Measurements from ENCODE around the gene MMP27. TPM values are rescaled to one million over a fixed set of nuclear protein-coding genes. Genes with fewer than 3 reads are reported as not detected.
A peak's percentile ranks its signal among the peaks of the same experiment; 100 is the strongest.
"Not testable (repeated sequence)": the region's sequence is repeated elsewhere in the genome, so short reads cannot be mapped to it uniquely, and the experiment has no call there.

MMP27 gene
- not detected for total RNA-seq
- long read RNA-seq, result 0 reads

- intact Hi-C loops (cut with DNase I), result no loop called here
- ATAC-seq (ENCODE audit: poor library complexity) (no peak), DNase-seq (no peak)
These were observed at the start of gene MMP27 for GRCh38 chr11:102705626-102706025. MMP27 (minus strand) TSS chr11:102705769; CDS start chr11:102705714, 55 bp downstream.

GRCh38 chr11:102753267-102753666 is 47.7 kb upstream of the MMP27 start:
- ATAC-seq (ENCODE audit: poor library complexity) (no peak), DNase-seq (no peak)

GRCh38 chr11:102751673-102752072 is 46.1 kb upstream of the MMP27 start:
- ATAC-seq (ENCODE audit: poor library complexity), result no peak
- no peak for DNase-seq
- intact Hi-C loops (cut with DNase I), result no loop called here

More at GRCh38 chr11:102753267-102753666, 47.7 kb upstream of the MMP27 start:
- intact Hi-C loops (cut with DNase I), result no loop called here

GRCh38 chr11:102749101-102749722 is 43.6 kb upstream of the MMP27 start:
- ATAC-seq (ENCODE audit: poor library complexity), result no peak
- DNase-seq, result no peak
- intact Hi-C loops (cut with DNase I), result no loop called here

GRCh38 chr11:102746746-102747578 is 41.4 kb upstream of the MMP27 start:
- intact Hi-C loops (cut with DNase I); DNase-seq; ATAC-seq (ENCODE audit: poor library complexity): not testable (repeated sequence)

- no peak for DNase-seq
- intact Hi-C loops (cut with DNase I), result no loop called here
- ATAC-seq (ENCODE audit: poor library complexity), result no peak
These were observed 29.1 kb upstream of the MMP27 start for GRCh38 chr11:102734650-102735049.

GRCh38 chr11:102733232-102733875 is 27.8 kb upstream of the MMP27 start:
- peak; percentile 62 for DNase-seq
- intact Hi-C loops (cut with DNase I), result no loop called here
- no peak for ATAC-seq (ENCODE audit: poor library complexity)

GRCh38 chr11:102730944-102731343 is 25.4 kb upstream of the MMP27 start:
- ATAC-seq (ENCODE audit: poor library complexity); intact Hi-C loops (cut with DNase I); DNase-seq: not testable (repeated sequence)

GRCh38 chr11:102729849-102730815 is 24.6 kb upstream of the MMP27 start:
- intact Hi-C loops (cut with DNase I), result no loop called here
- ATAC-seq (ENCODE audit: poor library complexity), result no peak
- DNase-seq, result no peak

GRCh38 chr11:102727890-102728289 is 22.3 kb upstream of the MMP27 start:
- ATAC-seq (ENCODE audit: poor library complexity), result no peak
- intact Hi-C loops (cut with DNase I), result no loop called here
- DNase-seq, result no peak

GRCh38 chr11:102724904-102725500 is 19.4 kb upstream of the MMP27 start, which contains the start of gene MMP8:
MMP8 (minus strand) TSS chr11:102724954; CDS start chr11:102724855, 99 bp downstream.
- DNase-seq, result no peak
- intact Hi-C loops (cut with DNase I), result no loop called here
- no peak for ATAC-seq (ENCODE audit: poor library complexity)

GRCh38 chr11:102722821-102723220 is 17.3 kb upstream of the MMP27 start:
- no peak for ATAC-seq (ENCODE audit: poor library complexity)
- intact Hi-C loops (cut with DNase I), result no loop called here
- no peak for DNase-seq

- no peak for DNase-seq
- no peak for ATAC-seq (ENCODE audit: poor library complexity)
- intact Hi-C loops (cut with DNase I), result no loop called here
These were observed 14.2 kb upstream of the MMP27 start for GRCh38 chr11:102719620-102720277.

GRCh38 chr11:102717280-102717679 is 11.7 kb upstream of the MMP27 start:
- DNase-seq, result no peak
- ATAC-seq (ENCODE audit: poor library complexity), result no peak
- intact Hi-C loops (cut with DNase I), result no loop called here

GRCh38 chr11:102716527-102716926 is 11.0 kb upstream of the MMP27 start:
- no peak for DNase-seq
- no peak for ATAC-seq (ENCODE audit: poor library complexity)
- intact Hi-C loops (cut with DNase I), result no loop called here

- no peak for ATAC-seq (ENCODE audit: poor library complexity)
- intact Hi-C loops (cut with DNase I), result no loop called here
These were observed 6.6 kb upstream of the MMP27 start for GRCh38 chr11:102712137-102712536.

GRCh38 chr11:102709201-102709945 is 3.8 kb upstream of the MMP27 start:
- intact Hi-C loops (cut with DNase I), result no loop called here

More at GRCh38 chr11:102712137-102712536, 6.6 kb upstream of the MMP27 start:
- no peak for DNase-seq

More at GRCh38 chr11:102709201-102709945, 3.8 kb upstream of the MMP27 start:
- ATAC-seq (ENCODE audit: poor library complexity) (no peak), DNase-seq (no peak)
